ENCODE measurements around the gene CLCN3. TPM values are rescaled to one million over a fixed set of nuclear protein-coding genes. Genes with fewer than 3 reads are reported as not detected.

The CLCN3 gene
- total RNA-seq, 1 experiment from 2014 or later, result 16.9 TPM

GRCh38 chr4:169745291-169745690, 124.9 kb downstream of the CLCN3 start:
- no peak overlapping the region for H3K4me3 ChIP-seq (ENCODE audit: low read length)
- no TSS peak for BruUV-seq (replicated peaks)
- H3K9ac ChIP-seq (ENCODE audit: low read length), result no peak overlapping the region
- no peak overlapping the region for H3K27ac ChIP-seq (ENCODE audit: low read length)
- 0 out of 2 replicates have a peak overlapping the region, but pooled peaks have one; percentile 39 for H3K4me2 ChIP-seq (ENCODE audit: low read length)
- TF ChIP-seq EZH2 (IDR thresholded peaks at IDR 0.05; ENCODE audit: low read length, unreplicated experiment) (no peak), CTCF (conservative IDR thresholded peaks at IDR 0.05; ENCODE audit: low read depth, low read length) (no peak), EZH2phosphoT487 (IDR thresholded peaks at IDR 0.05; ENCODE audit: borderline replicate concordance, low read length) (no peak)
- H2AFZ ChIP-seq (ENCODE audit: low read length), result no peak overlapping the region
- intact Hi-C loops (cut with micrococcal nuclease), result no loop called here
- H3K79me2 ChIP-seq (ENCODE audit: low read length), result no peaks in the 10 kb centered on the region
- no peaks in the 10 kb centered on the region for H3K36me3 ChIP-seq (ENCODE audit: low read depth, low read length)
- no peaks in the 10 kb centered on the region for H3F3A ChIP-seq (ENCODE audit: low read length, unreplicated experiment)
- CTCF ChIA-PET, result no interaction called here
- H3K9me2 ChIP-seq (replicated peaks; ENCODE audit: low read length), result no peaks in the 10 kb centered on the region
- ATAC-seq (peak; percentile 49), DNase-seq (peak; percentile 24)
- peaks cover 16% of the 10 kb centered on the region for H3K4me1 ChIP-seq (ENCODE audit: insufficient read depth, low read length)
- POLR2A ChIA-PET (ENCODE audit: unreplicated experiment), result no interaction called here
- H4K20me1 ChIP-seq (ENCODE audit: low read length), result no peaks in the 10 kb centered on the region
- no peaks in the 10 kb centered on the region for H3K27me3 ChIP-seq (ENCODE audit: low read length)
- no peaks in the 10 kb centered on the region for H3K9me3 ChIP-seq (ENCODE audit: low read length)

- CTCF ChIA-PET, result no interaction called here
- peak overlapping the region; percentile 95 for H2AFZ ChIP-seq (ENCODE audit: low read length)
Measured at GRCh38 chr4:169756971-169757574, 136.7 kb downstream of the CLCN3 start.

More at GRCh38 chr4:169756971-169757574, 136.7 kb downstream of the CLCN3 start:
- BruUV-seq (replicated peaks), result TSS peak; percentile 56
- peak overlapping the region; percentile 92 for H3K4me2 ChIP-seq (ENCODE audit: low read length)
- H3K27me3 ChIP-seq (ENCODE audit: low read length), result no peaks in the 10 kb centered on the region
- intact Hi-C loops (cut with micrococcal nuclease), result loop anchor here (1.0 kb wide), 1 partner anchor 144 kb away; no protein-coding TSS in a partner anchor
- H3K27ac ChIP-seq (ENCODE audit: low read length), result peak overlapping the region; percentile 4; the same call in 1 of the 2 replicates
- TF ChIP-seq EZH2 (IDR thresholded peaks at IDR 0.05; ENCODE audit: low read length, unreplicated experiment) (no peak), EZH2phosphoT487 (IDR thresholded peaks at IDR 0.05; ENCODE audit: borderline replicate concordance, low read length) (no peak), CTCF (conservative IDR thresholded peaks at IDR 0.05; ENCODE audit: low read depth, low read length) (no peak)
- no peaks in the 10 kb centered on the region for H3F3A ChIP-seq (ENCODE audit: low read length, unreplicated experiment)
- ATAC-seq (peak; percentile 12), DNase-seq (no peak)
- H3K36me3 ChIP-seq (ENCODE audit: low read depth, low read length), result no peaks in the 10 kb centered on the region
- POLR2A ChIA-PET (ENCODE audit: unreplicated experiment), result interaction anchor here (0.6 kb wide), 1 partner anchor 164 kb away, joined by 3 read pairs; no protein-coding TSS in a partner anchor
- no peaks in the 10 kb centered on the region for H3K9me2 ChIP-seq (replicated peaks; ENCODE audit: low read length)
- H3K4me1 ChIP-seq (ENCODE audit: insufficient read depth, low read length), result peaks cover 9% of the 10 kb centered on the region; the same call in 1 of the 2 replicates
- peaks cover 22% of the 10 kb centered on the region for H3K79me2 ChIP-seq (ENCODE audit: low read length)
- no peaks in the 10 kb centered on the region for H4K20me1 ChIP-seq (ENCODE audit: low read length)
- H3K9me3 ChIP-seq (ENCODE audit: low read length), result no peaks in the 10 kb centered on the region
- H3K9ac ChIP-seq (ENCODE audit: low read length), result peak overlapping the region; percentile 83
- peak overlapping the region; percentile 97 for H3K4me3 ChIP-seq (ENCODE audit: low read length)
